HG02973 (cell line): ENCODE results near the gene RARB.

ENCODE experiments used
- ATAC-seq: cut with Tn5 transposase; IDR thresholded peaks from one replicate; pipeline ENCODE4 v1.9.1; 2021; ENCODE audit warnings: moderate library complexity; ENCODE audit not compliant: unreplicated experiment

RARB gene

DNA sequence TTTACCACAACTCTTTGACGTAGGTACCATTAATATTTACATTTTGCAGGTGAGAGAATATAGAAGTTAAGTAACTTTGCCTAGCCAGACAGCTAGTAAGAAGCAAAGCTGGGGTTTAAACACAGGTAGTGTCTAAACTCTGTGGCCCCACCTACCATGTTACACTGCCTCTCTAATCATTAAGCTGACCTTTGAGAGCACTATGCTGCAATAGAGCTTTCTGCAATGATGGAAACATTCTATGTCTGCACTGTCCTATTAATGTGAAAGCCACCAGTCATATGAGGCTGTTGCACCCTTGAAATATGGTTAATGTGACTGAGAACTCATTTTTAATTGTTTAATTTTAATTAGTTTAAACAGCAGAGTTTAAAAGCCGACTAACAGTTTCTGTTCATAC is 6.3 kb upstream of the RARB start:
- ATAC-seq = no peak

DNA sequence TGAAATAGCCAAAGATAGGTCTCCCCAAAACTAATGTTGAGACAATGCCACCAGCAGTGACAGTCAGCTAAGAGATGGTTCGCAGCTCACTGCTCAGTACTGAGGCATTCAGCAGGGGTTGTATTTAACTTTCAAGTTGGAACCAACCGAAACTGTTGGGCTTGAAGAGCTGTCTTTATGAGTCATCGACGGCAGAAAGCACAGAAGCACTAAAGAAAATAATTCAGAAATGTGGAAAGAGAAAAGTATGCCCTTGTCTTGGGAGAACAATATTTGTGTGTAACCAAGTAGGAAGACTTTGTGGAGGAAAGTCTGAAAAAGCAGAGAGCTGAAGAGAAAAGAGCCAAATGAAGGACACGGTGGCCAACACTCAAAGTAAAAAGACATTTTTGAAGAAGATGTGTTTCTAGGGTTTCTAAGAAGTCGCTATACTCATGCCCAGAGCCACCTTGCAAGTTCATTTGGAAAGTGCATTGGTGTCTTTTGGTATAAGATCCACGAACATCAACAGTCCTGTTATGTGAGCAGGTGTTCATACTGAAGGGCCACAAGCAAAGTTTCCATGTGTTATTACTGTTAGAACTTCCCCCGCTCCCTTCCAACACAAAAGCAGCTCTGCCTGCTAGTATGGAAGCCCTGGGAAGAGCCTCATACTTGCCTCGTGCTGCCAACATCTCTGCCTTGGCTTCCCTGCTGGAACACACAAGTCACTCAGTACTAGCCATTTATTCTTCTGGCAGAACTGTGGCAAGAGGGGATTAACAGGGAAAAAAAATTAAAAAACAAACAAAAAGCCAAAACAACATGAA is 4.1 kb upstream of the RARB start:
- ATAC-seq = no peak

GRCh38 chr3:25424614-25425013 is 3.4 kb upstream of the RARB start:
- no peak for ATAC-seq

DNA sequence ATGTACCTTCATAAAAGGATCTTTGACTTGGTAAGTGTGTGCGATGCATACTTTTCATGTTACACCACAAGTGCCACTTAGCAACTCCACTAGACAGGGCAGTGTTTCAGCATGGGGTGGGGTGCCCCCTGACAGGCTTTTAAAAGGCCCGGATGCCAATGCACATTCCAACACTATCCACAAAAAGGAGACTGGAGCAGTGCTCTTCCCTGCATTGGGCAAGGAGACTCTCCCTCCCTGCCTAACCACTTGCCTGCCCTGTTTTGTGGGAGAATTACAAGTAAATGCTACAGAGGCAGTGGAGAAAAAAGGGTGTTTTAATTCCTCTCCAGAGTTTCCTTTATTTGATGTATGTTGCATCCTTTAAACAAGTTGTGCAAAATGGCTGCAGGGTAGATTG is 1.7 kb upstream of the RARB start:
- no peak for ATAC-seq

- no peak for ATAC-seq
These were observed 908 bp upstream of the RARB start for GRCh38 chr3:25427155-25427554.

DNA sequence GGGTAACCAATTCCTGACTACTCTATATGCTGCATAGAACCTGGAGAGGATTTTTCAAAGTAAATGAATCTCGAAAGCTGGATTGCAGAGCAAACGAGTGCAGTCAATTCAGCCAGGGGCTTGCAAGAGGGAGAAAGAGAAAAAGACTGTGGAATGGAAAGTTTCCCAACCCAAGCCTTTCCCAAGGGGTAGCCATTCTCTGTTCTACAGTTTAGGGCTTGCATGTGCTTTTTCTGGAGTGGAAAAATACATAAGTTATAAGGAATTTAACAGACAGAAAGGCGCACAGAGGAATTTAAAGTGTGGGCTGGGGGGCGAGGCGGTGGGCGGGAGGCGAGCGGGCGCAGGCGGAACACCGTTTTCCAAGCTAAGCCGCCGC is 511 bp upstream of the RARB start:
- no peak for ATAC-seq

GRCh38 chr3:25428789-25429335 is 799 bp downstream of the RARB start:
- no peak for ATAC-seq

GRCh38 chr3:25429361-25430286 is 1.6 kb downstream of the RARB start:
- ATAC-seq = no peak

GRCh38 chr3:25430287-25430934 is 2.3 kb downstream of the RARB start:
- no peak for ATAC-seq

DNA sequence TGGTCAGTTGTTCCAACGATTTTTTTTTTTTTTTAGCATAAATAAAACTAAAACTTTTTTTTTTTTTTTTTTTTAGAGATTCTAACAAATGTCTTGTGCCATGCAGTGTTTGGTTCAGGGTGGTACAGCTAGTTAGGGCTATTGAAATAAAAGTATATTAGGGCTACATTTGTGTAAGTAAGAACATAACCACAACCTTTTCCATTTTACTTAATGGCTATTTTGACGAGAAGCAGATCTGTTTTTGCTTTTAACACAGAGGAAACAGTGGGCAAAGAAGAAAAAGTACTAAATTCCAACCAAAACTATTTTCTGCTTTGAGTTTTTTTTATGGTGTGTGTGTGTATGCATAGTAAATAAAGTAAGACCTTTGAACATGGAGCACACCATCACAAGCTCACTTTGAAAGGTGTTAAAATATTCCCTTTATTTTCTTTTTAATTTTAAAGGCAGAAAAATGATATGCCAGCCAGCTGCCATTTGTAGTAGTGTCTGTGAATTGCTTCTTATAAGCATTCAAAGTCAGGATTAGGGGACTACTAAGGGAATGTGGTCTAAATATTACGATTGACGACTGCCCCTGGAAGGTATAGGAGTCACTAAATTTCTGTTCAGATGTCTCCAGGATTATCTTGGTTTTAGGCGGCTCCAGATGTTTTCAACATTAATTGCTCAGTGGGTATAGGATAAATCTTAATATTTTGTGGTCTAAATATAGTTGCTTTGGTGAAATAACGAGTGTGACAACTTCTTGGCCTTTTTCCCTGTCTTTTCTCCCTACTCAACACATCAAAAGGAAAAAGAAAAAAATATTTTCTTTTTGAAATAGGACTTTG is 3.1 kb downstream of the RARB start:
- no peak for ATAC-seq

DNA sequence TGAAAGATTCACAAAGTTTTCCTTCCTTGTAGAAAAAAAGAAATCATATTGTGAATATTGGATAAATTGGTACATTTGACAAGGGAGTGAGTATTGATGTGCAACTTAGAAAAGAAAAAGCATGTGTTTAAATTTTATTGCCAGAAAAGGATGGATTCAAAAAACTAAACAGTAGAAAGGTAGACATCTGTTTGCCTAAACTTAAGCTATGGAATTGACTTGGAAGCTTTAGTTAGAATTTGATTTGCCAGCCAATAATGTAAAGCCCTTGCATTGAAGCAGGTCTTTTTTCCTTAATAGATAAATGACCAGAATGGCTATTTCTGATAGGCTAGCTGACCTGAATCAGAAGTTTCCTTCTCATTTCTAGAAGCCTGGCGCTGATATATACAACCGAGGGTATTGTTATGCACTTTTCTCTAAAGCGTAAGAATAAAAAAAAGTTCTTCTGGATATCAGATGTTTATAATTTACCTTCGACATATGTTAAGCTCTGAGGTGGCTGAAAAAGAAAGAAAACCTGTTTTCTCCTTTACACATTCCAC is 4.2 kb downstream of the RARB start:
- no peak for ATAC-seq

GRCh38 chr3:25433106-25433505 is 5.0 kb downstream of the RARB start:
- no peak for ATAC-seq

GRCh38 chr3:25433868-25434267 is 5.8 kb downstream of the RARB start:
- ATAC-seq = no peak

DNA sequence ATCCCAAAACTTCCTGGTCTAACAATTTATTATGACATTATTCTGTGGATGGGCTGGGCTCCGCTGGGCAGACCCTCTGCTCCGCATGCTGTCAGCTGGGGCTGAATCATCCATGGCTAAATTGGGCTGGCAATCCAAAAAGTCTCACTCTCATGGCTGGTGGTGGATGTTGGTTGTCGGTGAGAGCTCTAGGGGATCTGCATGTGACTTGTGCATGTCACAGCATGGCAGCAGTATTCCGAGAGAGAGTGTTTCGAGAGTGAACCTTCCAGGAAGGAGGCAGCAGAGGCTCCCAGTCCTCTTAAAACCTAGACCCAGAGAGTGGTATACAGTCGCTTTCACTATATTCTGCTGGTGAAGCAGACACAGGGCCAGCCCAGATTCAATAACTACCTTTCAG is 9.9 kb downstream of the RARB start:
- no peak for ATAC-seq

DNA sequence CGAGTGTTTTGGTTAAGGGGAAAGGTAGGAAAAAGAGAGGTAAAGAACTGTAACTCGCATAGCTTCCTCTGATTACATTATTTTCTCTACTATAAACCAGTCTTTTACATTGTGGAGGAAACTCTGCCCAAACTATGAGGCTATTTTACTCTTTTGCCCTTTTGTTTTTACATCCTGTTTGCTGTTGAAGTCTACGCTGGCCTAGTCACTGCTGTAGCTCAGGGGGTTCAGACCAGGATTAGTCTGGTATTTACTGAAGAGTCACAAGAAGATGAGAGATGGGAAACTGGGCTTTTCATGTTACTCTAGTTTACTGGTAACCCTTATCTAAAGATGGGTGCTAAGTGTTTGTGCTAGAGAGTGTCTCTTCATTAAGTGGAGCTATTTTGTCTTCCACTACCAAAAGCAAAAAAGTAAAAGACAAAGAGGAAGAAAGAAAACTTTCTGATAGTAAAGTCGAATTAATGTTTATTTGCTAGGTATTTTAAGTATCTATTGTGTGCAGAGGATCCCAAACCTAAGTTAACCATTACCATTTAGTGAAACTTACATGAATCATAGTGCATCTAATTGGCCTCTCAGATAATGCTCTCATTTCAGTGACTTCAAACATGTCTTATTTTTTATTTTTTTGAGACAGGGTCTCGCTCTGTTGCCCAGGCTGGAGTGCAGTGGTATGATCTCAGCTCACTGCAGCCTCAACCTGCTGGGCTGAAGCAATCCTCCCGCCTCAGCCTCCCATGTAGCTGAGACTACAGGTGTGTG is 10.9 kb downstream of the RARB start:
- no peak for ATAC-seq

- no peak for ATAC-seq
These were observed 13.3 kb downstream of the RARB start for GRCh38 chr3:25441234-25441856.

DNA sequence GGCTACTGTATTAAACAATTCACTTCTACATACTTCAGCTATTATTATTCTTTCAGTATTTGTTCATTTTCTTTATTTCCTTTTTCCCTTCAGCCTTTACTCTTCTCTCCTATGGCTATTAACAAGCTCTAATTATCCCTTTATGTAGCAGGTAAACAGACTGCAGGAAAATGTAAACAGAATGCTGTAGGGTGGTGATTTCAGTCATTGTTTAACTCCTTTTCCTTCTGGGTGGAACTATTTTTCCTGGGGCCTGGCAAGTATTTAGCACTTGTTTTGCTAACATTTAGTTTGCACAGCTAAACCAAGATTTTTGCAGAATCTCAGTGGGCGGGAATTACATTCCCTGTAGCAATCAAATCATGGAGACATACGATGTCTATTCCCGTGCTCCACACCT is 14.4 kb downstream of the RARB start:
- no peak for ATAC-seq

GRCh38 chr3:25444273-25444672 is 16.2 kb downstream of the RARB start:
- ATAC-seq = no peak

- no peak for ATAC-seq
These were observed 17.7 kb downstream of the RARB start for GRCh38 chr3:25445731-25446130.
